Raji (cell line): ENCODE measurements around the gene KRTAP10-3.
"Not testable (repeated sequence)": the region's sequence is repeated elsewhere in the genome, so short reads cannot be mapped to it uniquely, and the experiment has no call there.

Source experiments
- POLR2A ChIP-seq: IDR thresholded peaks from 2 replicates; pipeline ENCODE4 v1.6.1; 2011; ENCODE audit warnings: low read depth, low read length, control low read depth; ENCODE audit not compliant: insufficient read depth

The KRTAP10-3 gene

DNA sequence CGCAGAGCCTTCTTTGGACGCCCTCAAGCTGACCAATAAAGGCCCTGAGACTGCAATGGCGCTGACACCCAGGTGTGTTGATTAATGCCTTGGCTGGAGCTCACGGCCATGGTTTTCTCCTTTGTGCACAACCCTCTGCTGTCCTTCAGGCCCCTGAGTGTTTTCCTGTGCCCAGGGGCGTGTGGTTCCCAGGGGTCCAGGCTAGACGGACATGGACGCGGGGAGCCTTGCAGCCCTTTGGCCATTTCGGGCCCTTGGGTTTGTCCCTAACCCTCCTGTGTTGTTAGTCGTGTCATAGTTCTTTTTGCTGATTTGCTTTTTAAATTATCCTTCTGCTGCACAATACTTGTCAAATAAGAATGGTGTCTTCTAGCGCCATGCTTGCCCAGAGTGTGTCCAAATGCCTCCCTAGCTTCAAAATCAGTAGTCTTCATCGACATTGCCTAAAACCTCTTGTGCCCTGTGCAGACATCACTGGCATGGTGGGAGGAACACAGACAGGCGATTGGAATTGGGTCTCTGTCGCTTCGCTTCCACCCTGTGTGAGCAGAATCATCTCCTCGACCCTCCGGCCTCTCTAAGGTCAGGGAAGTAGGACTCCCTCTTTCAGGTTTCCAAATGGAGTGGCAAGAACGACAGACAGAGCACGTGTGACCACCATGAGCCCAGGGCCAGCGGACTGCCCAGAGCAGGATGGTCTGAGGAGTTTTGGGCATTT, 16.9 kb upstream of the KRTAP10-3 start:
- TF ChIP-seq POLR2A: no peak

- no peak for TF ChIP-seq POLR2A
Observed at GRCh38 chr21:44574457-44575306, 16.1 kb upstream of the KRTAP10-3 start.

DNA sequence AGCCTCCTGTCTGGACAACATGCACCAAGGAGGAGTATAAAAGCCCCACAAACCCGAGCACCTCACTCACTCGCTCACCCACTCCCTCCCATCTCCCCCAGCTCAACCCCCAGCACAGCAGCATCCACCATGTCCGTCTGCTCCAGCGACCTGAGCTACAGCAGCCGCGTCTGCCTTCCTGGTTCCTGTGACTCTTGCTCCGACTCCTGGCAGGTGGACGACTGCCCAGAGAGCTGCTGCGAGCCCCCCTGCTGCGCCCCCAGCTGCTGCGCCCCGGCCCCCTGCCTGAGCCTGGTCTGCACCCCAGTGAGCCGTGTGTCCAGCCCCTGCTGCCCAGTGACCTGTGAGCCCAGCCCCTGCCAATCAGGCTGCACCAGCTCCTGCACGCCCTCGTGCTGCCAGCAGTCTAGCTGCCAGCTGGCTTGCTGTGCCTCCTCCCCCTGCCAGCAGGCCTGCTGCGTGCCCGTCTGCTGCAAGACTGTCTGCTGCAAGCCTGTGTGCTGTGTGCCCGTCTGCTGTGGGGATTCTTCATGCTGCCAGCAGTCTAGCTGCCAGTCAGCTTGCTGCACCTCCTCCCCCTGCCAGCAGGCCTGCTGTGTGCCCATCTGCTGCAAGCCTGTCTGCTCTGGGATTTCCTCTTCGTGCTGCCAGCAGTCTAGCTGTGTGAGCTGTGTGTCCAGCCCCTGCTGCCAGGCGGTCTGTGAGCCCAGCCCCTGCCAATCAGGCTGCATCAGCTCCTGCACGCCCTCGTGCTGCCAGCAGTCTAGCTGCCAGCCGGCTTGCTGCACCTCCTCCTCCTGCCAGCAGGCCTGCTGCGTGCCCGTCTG, 15.2 kb upstream of the KRTAP10-3 start, which contains the start of gene KRTAP10-4:
Gene KRTAP10-4 (plus strand): TSS at position 100 of the 827 bp plus-strand sequence. CDS start 30 bp downstream, at position 130.
- TF ChIP-seq POLR2A: not testable (repeated sequence)

GRCh38 chr21:44572959-44573583, 14.5 kb upstream of the KRTAP10-3 start:
- TF ChIP-seq POLR2A: no peak

GRCh38 chr21:44571844-44572782, 13.5 kb upstream of the KRTAP10-3 start:
- no peak for TF ChIP-seq POLR2A

DNA sequence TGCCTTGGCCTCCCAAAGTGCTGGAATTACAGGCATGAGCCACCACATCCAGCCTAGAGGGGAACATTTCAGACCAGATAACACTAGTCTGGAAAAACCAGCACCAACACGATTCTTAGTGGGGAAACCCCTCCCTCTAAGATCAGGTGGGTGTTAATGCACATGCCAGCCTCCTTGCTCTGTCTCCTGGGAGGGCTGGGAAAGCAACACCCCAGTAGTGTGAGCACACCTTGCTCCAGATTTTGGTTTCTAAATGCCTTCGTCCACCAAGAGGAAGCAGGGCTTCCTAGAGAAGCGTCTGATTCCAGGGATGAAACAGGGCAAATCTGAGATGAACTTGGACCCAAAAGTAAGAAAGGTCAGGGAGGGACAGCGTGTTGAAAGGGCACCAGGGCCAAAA, 12.7 kb upstream of the KRTAP10-3 start:
- no peak for TF ChIP-seq POLR2A

- no peak for TF ChIP-seq POLR2A
Observed at GRCh38 chr21:44569861-44570517, 11.4 kb upstream of the KRTAP10-3 start.

DNA sequence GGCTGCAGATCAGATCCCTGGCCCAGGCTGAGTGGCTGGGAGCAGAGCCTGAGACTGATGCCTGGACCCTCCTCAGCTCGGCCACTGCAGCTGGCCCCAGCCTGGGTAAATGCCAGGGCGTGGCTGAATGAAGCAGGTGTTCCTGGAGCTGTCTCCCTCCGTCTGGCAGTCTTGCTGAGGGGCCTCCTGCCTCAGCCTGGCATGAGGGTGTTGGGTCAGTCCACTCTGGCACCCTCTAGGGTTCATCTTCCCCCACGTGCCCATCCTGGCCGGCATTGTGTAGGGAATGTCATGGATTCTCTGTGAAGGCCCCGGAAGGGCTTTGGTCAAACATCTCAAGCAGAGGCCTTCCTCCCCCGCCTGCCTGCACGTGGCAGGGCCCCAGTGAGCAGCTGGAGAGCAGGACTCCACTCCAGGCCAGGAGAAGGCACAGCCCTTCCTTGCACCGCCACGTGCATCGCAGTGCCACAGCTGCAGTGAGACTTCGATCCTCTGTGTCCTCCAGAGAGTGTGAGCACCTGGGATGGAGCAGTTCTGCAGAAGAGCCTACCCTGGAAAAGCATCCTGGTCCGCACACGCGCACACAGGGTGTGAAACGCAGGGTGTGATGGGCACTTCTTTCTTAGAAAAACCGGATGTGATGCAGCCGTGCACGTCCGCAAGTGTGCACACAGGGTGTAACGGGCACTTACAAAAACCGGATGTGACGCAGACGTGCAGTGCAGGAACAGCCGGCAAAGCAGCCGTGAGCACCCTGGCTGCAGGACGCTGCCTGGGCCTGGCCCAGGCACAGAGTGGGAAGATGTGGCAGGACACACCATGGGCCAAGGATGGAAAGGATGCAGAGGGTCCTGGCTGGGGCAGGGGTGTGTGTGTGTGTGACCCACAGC, 10.3 kb upstream of the KRTAP10-3 start:
- TF ChIP-seq POLR2A: no peak

GRCh38 chr21:44568261-44568660, 9.7 kb upstream of the KRTAP10-3 start:
- TF ChIP-seq POLR2A: no peak

- no peak for TF ChIP-seq POLR2A
Observed at GRCh38 chr21:44567481-44568171, 9.0 kb upstream of the KRTAP10-3 start.

GRCh38 chr21:44566403-44566802, 7.8 kb upstream of the KRTAP10-3 start:
- no peak for TF ChIP-seq POLR2A
